HepG2 (cell line): Measurements from ENCODE around the gene CDH13. TPM values are rescaled to one million over a fixed set of nuclear protein-coding genes. Genes with fewer than 3 reads are reported as not detected.

Source experiments
- ATAC-seq: fragments of 200-7000 bp; cut with Tn5 transposase; 3 replicates; pipeline ENCODE4 v1.9.1; 2020; ENCODE audit warnings: mild to moderate bottlenecking, moderate library complexity
- BruUV-seq: library from RNA; stranded (reverse); fragments of 400-500 nt; replicated peaks from 2 replicates; lab custom pipeline; 2021; lab: Mats Ljungman, UMichigan
- CTCF ChIA-PET: fragments of 300-600 bp; formaldehyde crosslinking; extraction: SDS; loops from one replicate; lab custom pipeline; 2021; ENCODE audit warnings: low total read pairs, inconsistent platforms, low intra/inter-chr PET ratio; lab: Yijun Ruan, JAX
- POLR2A ChIA-PET: fragments of 350-600 bp; sonication (Branson Sonifier 250); formaldehyde crosslinking; loops from one replicate; lab custom pipeline; 2020; ENCODE audit warnings: antibody characterized with exemption, inconsistent platforms; lab: Yijun Ruan, JAX
- DNase-seq: peaks from one replicate; pipeline ENCODE4 v3.0.0-alpha.2; 2015; ENCODE audit warnings: low spot score
- FAIRE-seq: peaks from 3 replicates; lab custom pipeline; 2011; peaks lifted over from hg19 to GRCh38; lab: Jason Lieb, UNC
- H2AFZ ChIP-seq: one replicate; pipeline ENCODE4 v1.6.1; 2011; ENCODE audit warnings: low read length, inconsistent platforms
- H3K27ac ChIP-seq: fragments of 300-600 bp; 3 replicates; pipeline ENCODE4 v1.8.0; 2011; ENCODE audit warnings: mixed run types, mild to moderate bottlenecking, mixed read lengths, low read length, inconsistent platforms; ENCODE audit not compliant: insufficient read depth; ENCODE audit errors: extremely low read length
- H3K27me3 ChIP-seq, 2 experiments: fragments of 200-600 bp in 1 of 2; 2 replicates in 1 of 2; 3 replicates in 1 of 2; pipeline versions ENCODE4 v1.6.0 to v1.8.0; 2011; ENCODE audit warnings: low read length in 2 of 2, mild to moderate bottlenecking in 2 of 2, moderate library complexity in 2 of 2, inconsistent platforms in 1 of 2; ENCODE audit not compliant: insufficient read depth in 2 of 2, control insufficient read depth in 1 of 2
- H3K36me3 ChIP-seq, 2 experiments: fragments of 200-600 bp in 1 of 2; replicated peaks in 1 of 2; 2 replicates in 1 of 2; 3 replicates in 1 of 2; pipeline versions ENCODE4 v1.5.1 to v1.8.0; 2011; ENCODE audit warnings: low read length in 2 of 2, inconsistent platforms in 1 of 2; ENCODE audit not compliant: insufficient read depth in 2 of 2, control insufficient read depth in 1 of 2
- H3K4me1 ChIP-seq: 2 replicates; pipeline ENCODE4 v1.5.1; 2012; ENCODE audit warnings: low read length, inconsistent platforms; ENCODE audit not compliant: insufficient read depth
- H3K4me2 ChIP-seq: 2 replicates; pipeline ENCODE4 v1.6.0; 2011; ENCODE audit warnings: low read depth, low read length, inconsistent platforms
- H3K4me3 ChIP-seq, 3 experiments: fragments of 200-600 bp in 1 of 3; sonication (generic), shearing (Covaris generic) in 1 of 3; replicated peaks in 1 of 3; 2 replicates each; pipeline ENCODE4 v1.5.1; 2011 to 2016; ENCODE audit warnings: low read length in 3 of 3, inconsistent platforms in 2 of 3, low read depth in 2 of 3, mild to moderate bottlenecking in 2 of 3, control low read depth in 1 of 3, mixed read lengths in 1 of 3; ENCODE audit not compliant: insufficient read depth in 1 of 3
- H3K79me2 ChIP-seq: one replicate; pipeline ENCODE4 v1.6.1; 2011; ENCODE audit warnings: low read length, inconsistent platforms; ENCODE audit not compliant: insufficient read depth
- H3K9ac ChIP-seq: 2 replicates; pipeline ENCODE4 v1.6.0; 2011; ENCODE audit warnings: mild to moderate bottlenecking, low read depth, low read length, inconsistent platforms; ENCODE audit not compliant: insufficient read depth
- H3K9me3 ChIP-seq: 2 replicates; pipeline ENCODE4 v1.5.1; 2012; ENCODE audit warnings: mild to moderate bottlenecking, low read length
- H4K20me1 ChIP-seq: 2 replicates; pipeline ENCODE4 v1.6.0; 2011; ENCODE audit warnings: inconsistent platforms, mild to moderate bottlenecking, low read length, moderate library complexity; ENCODE audit not compliant: insufficient read depth
- KLF6 ChIP-seq: IDR thresholded peaks from 2 replicates; pipeline ENCODE4 v1.8.0; 2016; ENCODE audit warnings: missing biosample characterization, missing genetic modification reagents
- KMT2A ChIP-seq: sonication (generic); formaldehyde crosslinking; IDR thresholded peaks from 2 replicates; pipeline ENCODE4 v1.4.0; 2020; ENCODE audit warnings: missing genetic modification reagents
- MIXL1 ChIP-seq: IDR thresholded peaks from 2 replicates; pipeline ENCODE4 v1.6.1; 2016
- RBFOX2 ChIP-seq: fragments of 200-400 bp; formaldehyde crosslinking; IDR thresholded peaks from 2 replicates; pipeline ENCODE4 v1.6.1; 2017; ENCODE audit warnings: low read depth, mild to moderate bottlenecking, low read length
- SSRP1 ChIP-seq: IDR thresholded peaks from 2 replicates; pipeline ENCODE4 v1.6.1; 2016; ENCODE audit warnings: control low read depth
- TBX2 ChIP-seq: sonication (generic); formaldehyde crosslinking; IDR thresholded peaks from 2 replicates; pipeline ENCODE4 v1.5.0; 2020; ENCODE audit warnings: missing genetic modification reagents, mild to moderate bottlenecking, borderline replicate concordance
- XRCC5 ChIP-seq: fragments of 200-400 bp; formaldehyde crosslinking; optimal IDR thresholded peaks from 2 replicates; pipeline ENCODE3; 2017; ENCODE audit warnings: mild to moderate bottlenecking, low read length
- WGBS: methylation state at CpG from one replicate; pipeline ENCODE4 v1.1.6; 2017; ENCODE audit warnings: low lambda C conversion rate; 5-methylcytosine and 5-hydroxymethylcytosine counted together
- in situ Hi-C: cut with HindIII; loops from 2 replicates; pipeline ENCODE4 v1.10.0; 2017; ENCODE audit warnings: low pct_unique_long_range_greater_than_20kb; ENCODE audit not compliant: extremely low pct_ligation_motif_present
- intact Hi-C: fragments of 100-400 bp; cut with micrococcal nuclease; formaldehyde crosslinking; loops from one replicate; pipeline ENCODE4 v1.10.0; 2022; ENCODE audit not compliant: unreplicated experiment
- polyA plus RNA-seq, 8 experiments: library from polyadenylated mRNA; depleted of rRNA in 3 of 8; stranded (reverse) in 7 of 8; unstranded in 1 of 8; fragments of >200 nt; fragmentation: Illumina TruSeq in 4 of 8; extraction: Trizol in 4 of 8; gene quantifications; 2 replicates each; pipeline versions ENCODE4 v1.2.1 to v1.2.3, GENCODE V29; 2011 to 2016; ENCODE audit warnings: low read depth in 4 of 8, missing spikeins in 1 of 8, mixed read lengths in 1 of 8; ENCODE audit not compliant: insufficient read depth in 1 of 8
- total RNA-seq, 5 experiments: library from RNA; depleted of rRNA; stranded (reverse); fragments of >200 nt; fragmentation: Illumina TruSeq; extraction: Trizol; gene quantifications; 2 replicates each; pipeline ENCODE4 v1.2.3, GENCODE V29; 2016; ENCODE audit warnings: low read depth in 1 of 5
- TF ChIP-seq, protein P1 (sequence below): sonication (generic); formaldehyde crosslinking; IDR thresholded peaks from 2 replicates; pipeline ENCODE4 v1.4.0; 2020; ENCODE audit warnings: mild to moderate bottlenecking, missing genetic modification reagents
- TF ChIP-seq, protein P2 (sequence below): IDR thresholded peaks from 2 replicates; pipeline ENCODE4 v1.6.1; 2016; ENCODE audit warnings: low read depth, missing genetic modification reagents, missing compliant biosample characterization
- TF ChIP-seq, protein P3 (sequence below): sonication (generic); formaldehyde crosslinking; IDR thresholded peaks from 2 replicates; pipeline ENCODE4 v1.9.0; 2022; ENCODE audit warnings: low read depth, missing genetic modification reagents

Gene CDH13
- total and polyA plus RNA-seq, 2 of the 13 experiments (the other 11 are each of a cell fraction or from before 2014, with no cell fraction given): not detected

DNA sequence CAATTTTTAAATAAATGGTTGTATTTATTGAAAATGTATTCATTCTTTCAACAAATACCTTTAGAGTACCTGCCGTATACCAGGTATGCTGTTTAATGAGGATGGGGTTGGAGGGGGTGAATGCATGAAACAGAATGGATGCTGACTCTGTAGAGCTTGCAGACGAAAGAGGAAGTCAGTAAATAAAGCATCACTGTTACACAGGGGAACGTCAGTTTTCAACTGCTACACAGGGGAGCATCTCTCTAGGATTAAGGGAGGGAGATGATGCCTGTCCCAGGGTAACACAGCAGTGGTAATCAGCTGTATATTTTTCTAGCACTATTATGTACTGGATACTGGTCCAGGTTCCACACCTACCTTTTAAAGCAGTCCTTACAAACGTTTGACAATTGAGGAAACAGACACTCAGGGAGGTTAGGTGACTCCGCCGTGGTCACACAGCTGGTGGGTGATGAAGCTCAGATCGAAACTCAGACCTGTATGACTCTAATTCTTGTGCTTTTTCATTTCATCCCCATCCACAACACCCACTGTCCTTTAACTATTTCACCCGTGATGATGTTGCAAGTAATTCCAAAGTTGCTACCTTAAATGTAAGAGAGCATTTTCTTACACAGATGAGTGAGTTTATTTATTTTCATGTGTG lies 728.9 kb downstream of the CDH13 start:
- CTCF ChIA-PET: no interaction called here

DNA sequence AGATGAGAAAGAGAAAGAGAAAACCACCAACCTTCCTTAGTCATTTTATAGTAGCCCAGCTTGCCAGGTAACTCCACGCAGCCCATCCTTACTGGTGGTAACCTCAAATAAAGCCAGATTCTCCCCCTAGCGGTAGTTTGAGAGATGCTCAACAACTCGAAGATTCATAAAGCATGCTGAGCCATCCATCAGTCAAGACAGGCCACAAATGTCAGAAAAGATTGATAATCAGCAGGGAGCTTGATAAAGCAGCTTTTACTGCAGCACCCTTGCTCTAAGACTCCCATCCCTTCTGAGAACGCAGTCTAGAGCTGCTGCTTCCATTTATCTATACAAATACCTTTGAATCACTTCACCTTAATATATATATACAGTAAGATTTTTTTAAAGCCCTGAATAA lies 729.5 kb downstream of the CDH13 start:
- intact Hi-C loops: loop anchor here (2.0 kb wide), 1 partner anchor 243 kb away; no protein-coding TSS in a partner anchor
- WGBS: 5% methylated on average over 4 of the region's 4 CpGs
- ATAC-seq: peak; percentile 91
- no peak overlapping the region for H3K4me3 ChIP-seq
- peak; percentile 56 for DNase-seq
- no peaks in the 10 kb centered on the region for H3K27me3 ChIP-seq
- ChIA-PET CTCF (no interaction called here), POLR2A (no interaction called here)
- BruUV-seq: no TSS peak
- no peak overlapping the region for H3K9ac ChIP-seq
- no peaks in the 10 kb centered on the region for H3K9me3 ChIP-seq
- no peaks in the 10 kb centered on the region for H3K36me3 ChIP-seq
- FAIRE-seq: peak; percentile 62
- no peaks in the 10 kb centered on the region for H3K4me1 ChIP-seq
- H3K79me2 ChIP-seq: no peaks in the 10 kb centered on the region
- no peak overlapping the region for H2AFZ ChIP-seq
- H3K4me2 ChIP-seq: no peak overlapping the region
- H3K27ac ChIP-seq: no peak overlapping the region
- H4K20me1 ChIP-seq: no peaks in the 10 kb centered on the region
- in situ Hi-C loops: no loop called here
- TF ChIP-seq, protein P1, sequence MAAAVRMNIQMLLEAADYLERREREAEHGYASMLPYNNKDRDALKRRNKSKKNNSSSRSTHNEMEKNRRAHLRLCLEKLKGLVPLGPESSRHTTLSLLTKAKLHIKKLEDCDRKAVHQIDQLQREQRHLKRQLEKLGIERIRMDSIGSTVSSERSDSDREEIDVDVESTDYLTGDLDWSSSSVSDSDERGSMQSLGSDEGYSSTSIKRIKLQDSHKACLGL (CRISPR knock-in tag): no peak
- TF ChIP-seq, protein P2, sequence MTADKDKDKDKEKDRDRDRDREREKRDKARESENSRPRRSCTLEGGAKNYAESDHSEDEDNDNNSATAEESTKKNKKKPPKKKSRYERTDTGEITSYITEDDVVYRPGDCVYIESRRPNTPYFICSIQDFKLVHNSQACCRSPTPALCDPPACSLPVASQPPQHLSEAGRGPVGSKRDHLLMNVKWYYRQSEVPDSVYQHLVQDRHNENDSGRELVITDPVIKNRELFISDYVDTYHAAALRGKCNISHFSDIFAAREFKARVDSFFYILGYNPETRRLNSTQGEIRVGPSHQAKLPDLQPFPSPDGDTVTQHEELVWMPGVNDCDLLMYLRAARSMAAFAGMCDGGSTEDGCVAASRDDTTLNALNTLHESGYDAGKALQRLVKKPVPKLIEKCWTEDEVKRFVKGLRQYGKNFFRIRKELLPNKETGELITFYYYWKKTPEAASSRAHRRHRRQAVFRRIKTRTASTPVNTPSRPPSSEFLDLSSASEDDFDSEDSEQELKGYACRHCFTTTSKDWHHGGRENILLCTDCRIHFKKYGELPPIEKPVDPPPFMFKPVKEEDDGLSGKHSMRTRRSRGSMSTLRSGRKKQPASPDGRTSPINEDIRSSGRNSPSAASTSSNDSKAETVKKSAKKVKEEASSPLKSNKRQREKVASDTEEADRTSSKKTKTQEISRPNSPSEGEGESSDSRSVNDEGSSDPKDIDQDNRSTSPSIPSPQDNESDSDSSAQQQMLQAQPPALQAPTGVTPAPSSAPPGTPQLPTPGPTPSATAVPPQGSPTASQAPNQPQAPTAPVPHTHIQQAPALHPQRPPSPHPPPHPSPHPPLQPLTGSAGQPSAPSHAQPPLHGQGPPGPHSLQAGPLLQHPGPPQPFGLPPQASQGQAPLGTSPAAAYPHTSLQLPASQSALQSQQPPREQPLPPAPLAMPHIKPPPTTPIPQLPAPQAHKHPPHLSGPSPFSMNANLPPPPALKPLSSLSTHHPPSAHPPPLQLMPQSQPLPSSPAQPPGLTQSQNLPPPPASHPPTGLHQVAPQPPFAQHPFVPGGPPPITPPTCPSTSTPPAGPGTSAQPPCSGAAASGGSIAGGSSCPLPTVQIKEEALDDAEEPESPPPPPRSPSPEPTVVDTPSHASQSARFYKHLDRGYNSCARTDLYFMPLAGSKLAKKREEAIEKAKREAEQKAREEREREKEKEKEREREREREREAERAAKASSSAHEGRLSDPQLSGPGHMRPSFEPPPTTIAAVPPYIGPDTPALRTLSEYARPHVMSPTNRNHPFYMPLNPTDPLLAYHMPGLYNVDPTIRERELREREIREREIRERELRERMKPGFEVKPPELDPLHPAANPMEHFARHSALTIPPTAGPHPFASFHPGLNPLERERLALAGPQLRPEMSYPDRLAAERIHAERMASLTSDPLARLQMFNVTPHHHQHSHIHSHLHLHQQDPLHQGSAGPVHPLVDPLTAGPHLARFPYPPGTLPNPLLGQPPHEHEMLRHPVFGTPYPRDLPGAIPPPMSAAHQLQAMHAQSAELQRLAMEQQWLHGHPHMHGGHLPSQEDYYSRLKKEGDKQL (CRISPR knock-in tag): no peak
- TF ChIP-seq TBX2: no peak
- no peak for TF ChIP-seq SSRP1
- TF ChIP-seq XRCC5: peak; percentile 68

More for the DNA sequence above, 728.9 kb downstream of the CDH13 start:
- TF ChIP-seq, protein P3, sequence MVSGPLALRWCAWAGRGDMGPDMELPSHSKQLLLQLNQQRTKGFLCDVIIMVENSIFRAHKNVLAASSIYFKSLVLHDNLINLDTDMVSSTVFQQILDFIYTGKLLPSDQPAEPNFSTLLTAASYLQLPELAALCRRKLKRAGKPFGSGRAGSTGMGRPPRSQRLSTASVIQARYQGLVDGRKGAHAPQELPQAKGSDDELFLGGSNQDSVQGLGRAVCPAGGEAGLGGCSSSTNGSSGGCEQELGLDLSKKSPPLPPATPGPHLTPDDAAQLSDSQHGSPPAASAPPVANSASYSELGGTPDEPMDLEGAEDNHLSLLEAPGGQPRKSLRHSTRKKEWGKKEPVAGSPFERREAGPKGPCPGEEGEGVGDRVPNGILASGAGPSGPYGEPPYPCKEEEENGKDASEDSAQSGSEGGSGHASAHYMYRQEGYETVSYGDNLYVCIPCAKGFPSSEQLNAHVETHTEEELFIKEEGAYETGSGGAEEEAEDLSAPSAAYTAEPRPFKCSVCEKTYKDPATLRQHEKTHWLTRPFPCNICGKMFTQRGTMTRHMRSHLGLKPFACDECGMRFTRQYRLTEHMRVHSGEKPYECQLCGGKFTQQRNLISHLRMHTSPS (CRISPR knock-in tag): no peak
- no peak for TF ChIP-seq KMT2A (CRISPR knock-in tag)
- no peak for TF ChIP-seq MIXL1
- TF ChIP-seq KLF6 (CRISPR knock-in tag): no peak
- no peak for TF ChIP-seq RBFOX2
- TF ChIP-seq XRCC5: no peak
- Histone ChIP-seq H3K4me3 (no peak overlapping the region), H3K36me3 (no peaks in the 10 kb centered on the region), H2AFZ (no peak overlapping the region), H3K27ac (no peak overlapping the region), H3K9ac (no peak overlapping the region), H4K20me1 (no peaks in the 10 kb centered on the region), H3K4me2 (no peak overlapping the region), H3K4me1 (no peaks in the 10 kb centered on the region), H3K9me3 (no peaks in the 10 kb centered on the region), H3K27me3 (no peaks in the 10 kb centered on the region), H3K79me2 (no peaks in the 10 kb centered on the region)
- intact Hi-C loops (loop anchor here (2.0 kb wide), 1 partner anchor 243 kb away; no protein-coding TSS in a partner anchor), in situ Hi-C loops (no loop called here)
- ATAC-seq: no peak
- no TSS peak for BruUV-seq
- POLR2A ChIA-PET: no interaction called here
- 16% methylated on average over 8 of the region's 8 CpGs for WGBS
- FAIRE-seq: no peak
- DNase-seq: no peak
